Esophagus muscularis mucosa (tissue), 4 donors: ENCODE data around the gene EFCC1.

Experiments
- EP300 ChIP-seq: sonication (generic); formaldehyde crosslinking; IDR thresholded peaks from one replicate; pipeline ENCODE4 v1.6.1; 2017; ENCODE audit warnings: antibody characterized with exemption
- POLR2A ChIP-seq: fragments of 450-650 bp; IDR thresholded peaks from one replicate; pipeline ENCODE4 v1.6.1; 2017; ENCODE audit warnings: antibody characterized with exemption, moderate library complexity, mild to moderate bottlenecking, low read depth
- POLR2AphosphoS5 ChIP-seq, 2 donors: sonication (generic); formaldehyde crosslinking; IDR thresholded peaks; one replicate each; pipeline ENCODE4 v1.6.1; 2017; ENCODE audit warnings: antibody characterized with exemption in 2 of 2
- TF ChIP-seq, protein P1 (sequence below), 3 experiments: fragments of 200-600 bp in 2 of 3; fragments of 450-650 bp in 1 of 3; sonication (generic) in 2 of 3; IDR thresholded peaks; one replicate each; pipeline ENCODE4 v1.5.1; 2017 to 2019; ENCODE audit warnings: antibody characterized with exemption in 3 of 3, mild to moderate bottlenecking in 2 of 3, moderate library complexity in 1 of 3

DNA sequence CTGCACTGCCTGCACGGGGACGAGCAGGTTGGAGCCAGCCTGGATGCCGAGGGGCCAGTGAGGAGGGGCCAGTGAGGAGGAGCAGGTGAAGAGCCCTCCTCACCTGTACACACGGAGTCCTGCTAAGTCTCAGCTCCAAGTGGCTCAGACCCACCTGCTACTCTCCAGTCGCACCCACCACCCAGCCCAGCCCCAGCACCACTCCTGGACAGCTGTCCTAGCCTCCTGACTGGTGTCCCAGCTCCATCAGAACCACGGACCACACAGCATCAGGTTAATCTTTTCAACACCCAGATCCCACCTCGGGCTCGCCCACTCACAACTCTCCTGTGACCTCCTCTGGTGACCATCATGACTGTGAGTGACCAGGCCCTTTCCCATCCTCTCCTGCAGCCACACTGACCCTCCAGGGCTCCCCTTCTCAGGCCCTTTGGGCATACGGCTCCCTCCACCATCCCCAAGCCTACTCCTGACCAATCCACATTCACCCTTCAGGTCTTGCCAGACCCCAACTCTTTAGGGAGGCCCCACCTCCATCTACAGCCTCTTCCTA, 13.8 kb downstream of the EFCC1 start:
- TF ChIP-seq, protein P1, sequence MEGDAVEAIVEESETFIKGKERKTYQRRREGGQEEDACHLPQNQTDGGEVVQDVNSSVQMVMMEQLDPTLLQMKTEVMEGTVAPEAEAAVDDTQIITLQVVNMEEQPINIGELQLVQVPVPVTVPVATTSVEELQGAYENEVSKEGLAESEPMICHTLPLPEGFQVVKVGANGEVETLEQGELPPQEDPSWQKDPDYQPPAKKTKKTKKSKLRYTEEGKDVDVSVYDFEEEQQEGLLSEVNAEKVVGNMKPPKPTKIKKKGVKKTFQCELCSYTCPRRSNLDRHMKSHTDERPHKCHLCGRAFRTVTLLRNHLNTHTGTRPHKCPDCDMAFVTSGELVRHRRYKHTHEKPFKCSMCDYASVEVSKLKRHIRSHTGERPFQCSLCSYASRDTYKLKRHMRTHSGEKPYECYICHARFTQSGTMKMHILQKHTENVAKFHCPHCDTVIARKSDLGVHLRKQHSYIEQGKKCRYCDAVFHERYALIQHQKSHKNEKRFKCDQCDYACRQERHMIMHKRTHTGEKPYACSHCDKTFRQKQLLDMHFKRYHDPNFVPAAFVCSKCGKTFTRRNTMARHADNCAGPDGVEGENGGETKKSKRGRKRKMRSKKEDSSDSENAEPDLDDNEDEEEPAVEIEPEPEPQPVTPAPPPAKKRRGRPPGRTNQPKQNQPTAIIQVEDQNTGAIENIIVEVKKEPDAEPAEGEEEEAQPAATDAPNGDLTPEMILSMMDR (IDR thresholded peaks at IDR 0.05) = no peak
- no peak for TF ChIP-seq POLR2A
- TF ChIP-seq EP300 = no peak
- no peak for TF ChIP-seq POLR2AphosphoS5 (IDR thresholded peaks at IDR 0.05)
